GM10266 (cell line): ENCODE measurements around the gene CHST2.

Experiments used
- DNase-seq: peaks from one replicate; pipeline ENCODE4 v3.0.0; 2012; ENCODE audit errors: extremely low spot score
- CTCF ChIP-seq: IDR thresholded peaks from 2 replicates; pipeline ENCODE4 v1.5.1; 2012; ENCODE audit warnings: mild to moderate bottlenecking, low read depth; ENCODE audit not compliant: control insufficient read depth, insufficient read depth; ENCODE audit errors: missing control alignments

Gene CHST2

DNA sequence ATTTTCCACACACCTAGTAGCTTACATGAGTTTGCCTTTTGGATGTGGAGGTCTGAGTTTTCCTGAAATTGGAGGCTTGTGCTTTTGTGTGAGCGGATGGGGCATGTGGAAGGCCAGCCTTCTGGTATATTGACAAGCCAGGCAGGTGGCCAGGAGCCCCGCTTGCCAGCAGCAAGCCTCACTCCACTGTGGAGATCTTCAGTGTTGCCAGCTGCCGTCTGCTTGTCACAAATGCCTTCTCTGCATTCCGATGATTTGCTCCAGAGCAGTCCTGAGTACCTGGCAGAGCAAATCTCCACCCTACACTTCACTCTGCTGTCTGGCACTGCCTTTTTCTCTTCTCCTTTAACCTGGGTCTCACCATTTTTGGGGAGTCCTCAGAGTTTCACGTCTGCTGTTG lies 29.1 kb upstream of the CHST2 start:
- no peak for DNase-seq
- no peak for TF ChIP-seq CTCF

GRCh38 chr3:143090976-143091837 lies 28.4 kb upstream of the CHST2 start:
- no peak for TF ChIP-seq CTCF
- no peak for DNase-seq

GRCh38 chr3:143092191-143092590 lies 27.4 kb upstream of the CHST2 start:
- TF ChIP-seq CTCF: no peak
- DNase-seq: no peak

DNA sequence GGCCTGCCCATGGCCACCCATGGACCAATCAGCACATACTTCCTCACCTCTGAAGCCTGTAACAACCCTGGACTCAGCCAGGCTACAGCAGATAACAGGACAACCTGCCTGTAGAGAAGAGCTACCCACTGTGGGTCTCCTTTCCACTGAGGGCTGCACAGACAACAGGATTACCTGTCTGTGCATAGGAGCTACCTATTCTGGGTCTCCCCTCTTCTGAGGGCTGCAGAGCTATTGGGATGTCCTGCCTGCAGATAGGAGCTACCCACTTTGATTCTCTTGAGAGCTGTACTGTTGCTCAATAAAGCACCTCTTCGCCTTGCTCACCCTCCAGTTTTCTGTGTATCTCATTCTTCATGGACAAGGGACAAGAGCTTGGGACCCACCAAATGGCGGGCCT lies 23.8 kb upstream of the CHST2 start:
- no peak for DNase-seq
- no peak for TF ChIP-seq CTCF

GRCh38 chr3:143098032-143098764 lies 21.4 kb upstream of the CHST2 start:
- DNase-seq: no peak
- TF ChIP-seq CTCF: no peak

GRCh38 chr3:143099210-143099609 lies 20.4 kb upstream of the CHST2 start:
- no peak for TF ChIP-seq CTCF

GRCh38 chr3:143099690-143100089 lies 19.9 kb upstream of the CHST2 start:
- DNase-seq: no peak

More at GRCh38 chr3:143099210-143099609, 20.4 kb upstream of the CHST2 start:
- DNase-seq: no peak

More at GRCh38 chr3:143099690-143100089, 19.9 kb upstream of the CHST2 start:
- no peak for TF ChIP-seq CTCF
